Muscle of leg (tissue), 11 donors: Measurements from ENCODE around the gene TSPAN1. TPM values are rescaled to one million over a fixed set of nuclear protein-coding genes. Genes with fewer than 3 reads are reported as not detected.

Experiments used
- DNase-seq: peaks from one replicate; pipeline ENCODE4 v3.0.0; 2013
- H3K27ac ChIP-seq: one replicate; pipeline ENCODE4 v1.5.1; 2013; ENCODE audit warnings: mild to moderate bottlenecking, low read length, control low read depth
- H3K27me3 ChIP-seq: one replicate; pipeline ENCODE4 v1.6.1; 2013; ENCODE audit warnings: low read length; ENCODE audit not compliant: control insufficient read depth, insufficient read depth
- H3K36me3 ChIP-seq: one replicate; pipeline ENCODE4 v1.6.1; 2013; ENCODE audit warnings: low read length; ENCODE audit not compliant: control insufficient read depth, insufficient read depth
- H3K4me1 ChIP-seq: one replicate; pipeline ENCODE4 v1.6.1; 2013; ENCODE audit warnings: low read length; ENCODE audit not compliant: control insufficient read depth, insufficient read depth
- H3K4me3 ChIP-seq: one replicate; pipeline ENCODE4 v1.5.1; 2013; ENCODE audit warnings: low read length, control low read depth
- H3K9me3 ChIP-seq: replicated peaks from 2 replicates; pipeline ENCODE4 v1.6.1; 2013; ENCODE audit warnings: low read depth, low read length; ENCODE audit not compliant: control insufficient read depth
- whole genome bisulfite sequencing: methylation state at CpG from one replicate; pipeline ENCODE4 v1.1.5; 2013; ENCODE audit warnings: missing lambda C conversion rate; ENCODE audit not compliant: insufficient coverage; 5-methylcytosine and 5-hydroxymethylcytosine counted together
- polyA plus RNA-seq, 8 donors: library from polyadenylated mRNA; unstranded; fragments of 120-200 nt; gene quantifications; one replicate each; pipeline versions ENCODE4 v1.2.1 to v1.2.3, GENCODE V29; 2013; ENCODE audit warnings: inconsistent platforms in 1 of 8, low replicate concordance in 1 of 8; ENCODE audit not compliant: insufficient read length in 8 of 8, insufficient read depth in 1 of 8
- total RNA-seq: library from RNA; stranded (reverse); fragments of 120-200 nt; gene quantifications from one replicate; pipeline ENCODE4 v1.2.4, GENCODE V29; 2013

TSPAN1 gene
- total and polyA plus RNA-seq, 9 donors = 0.31 to 1.7 (median 0.51) TPM; not detected in 2

GRCh38 chr1:46197560-46197963 lies 22.7 kb downstream of the TSPAN1 start:
- Histone ChIP-seq H3K36me3 (peaks cover 49% of the 10 kb centered on the region), H3K4me3 (peak overlapping the region; percentile 92), H3K4me1 (peaks cover 21% of the 10 kb centered on the region), H3K27me3 (no peaks in the 10 kb centered on the region), H3K27ac (peak overlapping the region; percentile 81), H3K9me3 (no peaks in the 10 kb centered on the region)
- no peak for DNase-seq
- WGBS = 52% methylated on average over 7 of the region's 9 CpGs

- 0% methylated on average over 39 of the region's 67 CpGs for WGBS
- Histone ChIP-seq H3K4me3 (peak within 1 kb of the TSS; percentile 92), H3K27me3 (peaks cover 2% of the 10 kb centered on the region), H3K9me3 (no peaks in the 10 kb centered on the region), H3K27ac (peak within 1 kb of the TSS; percentile 81), H3K36me3 (peaks cover 43% of the 10 kb centered on the region), H3K4me1 (peaks cover 27% of the 10 kb centered on the region)
- peak; percentile 79 for DNase-seq
These were observed 23.3 kb downstream of the TSPAN1 start, which contains the start of gene POMGNT1 for GRCh38 chr1:46197964-46198811. POMGNT1 (minus strand) TSS chr1:46198434; CDS start chr1:46197821, 613 bp downstream.

- WGBS = 67% methylated on average over 1 of the region's 3 CpGs
- Histone ChIP-seq H3K4me1 (peaks cover 33% of the 10 kb centered on the region), H3K27ac (no peak overlapping the region)
These were observed 24.4 kb downstream of the TSPAN1 start for GRCh38 chr1:46199233-46199749.

GRCh38 chr1:46203738-46204405 lies 29.0 kb downstream of the TSPAN1 start:
- peak; percentile 31 for DNase-seq
- Histone ChIP-seq H3K4me3 (peak overlapping the region; percentile 74), H3K27me3 (peaks cover 5% of the 10 kb centered on the region), H3K27ac (peak overlapping the region; percentile 62), H3K4me1 (peaks cover 27% of the 10 kb centered on the region), H3K36me3 (no peaks in the 10 kb centered on the region), H3K9me3 (no peaks in the 10 kb centered on the region)
- 29% methylated on average over 1 of the region's 14 CpGs for WGBS

More at GRCh38 chr1:46199233-46199749, 24.4 kb downstream of the TSPAN1 start:
- H3K27me3 ChIP-seq = peaks cover 5% of the 10 kb centered on the region
- peaks cover 32% of the 10 kb centered on the region for H3K36me3 ChIP-seq
- no peak for DNase-seq
- H3K4me3 ChIP-seq = no peak overlapping the region
- no peaks in the 10 kb centered on the region for H3K9me3 ChIP-seq

- 21% methylated on average over 5 of the region's 5 CpGs for WGBS
- Histone ChIP-seq H3K36me3 (no peaks in the 10 kb centered on the region), H3K4me3 (peak overlapping the region; percentile 74), H3K9me3 (no peaks in the 10 kb centered on the region), H3K27me3 (peaks cover 5% of the 10 kb centered on the region), H3K27ac (peak overlapping the region; percentile 20), H3K4me1 (peaks cover 22% of the 10 kb centered on the region)
- DNase-seq = no peak
These were observed 29.5 kb downstream of the TSPAN1 start for GRCh38 chr1:46204406-46204742.

- no peak for DNase-seq
- no peak overlapping the region for H3K4me3 ChIP-seq
- H3K27ac ChIP-seq = no peak overlapping the region
- peaks cover 22% of the 10 kb centered on the region for H3K4me1 ChIP-seq
- H3K9me3 ChIP-seq = no peaks in the 10 kb centered on the region
- no peaks in the 10 kb centered on the region for H3K36me3 ChIP-seq
- peaks cover 5% of the 10 kb centered on the region for H3K27me3 ChIP-seq
- 92% methylated on average over 2 of the region's 3 CpGs for WGBS
These were observed 30.3 kb downstream of the TSPAN1 start for GRCh38 chr1:46205141-46205540.

GRCh38 chr1:46205791-46206190 lies 30.9 kb downstream of the TSPAN1 start:
- no CpG with 5 or more reads among the region's 3 CpGs for WGBS
- no peak for DNase-seq
- no peak overlapping the region for H3K27ac ChIP-seq
- no peak overlapping the region for H3K4me3 ChIP-seq
- H3K4me1 ChIP-seq = peaks cover 22% of the 10 kb centered on the region
- H3K27me3 ChIP-seq = peaks cover 5% of the 10 kb centered on the region
- no peaks in the 10 kb centered on the region for H3K9me3 ChIP-seq
- H3K36me3 ChIP-seq = no peaks in the 10 kb centered on the region

- H3K27me3 ChIP-seq = peaks cover 5% of the 10 kb centered on the region
- H3K36me3 ChIP-seq = no peaks in the 10 kb centered on the region
- no CpG with 5 or more reads among the region's 2 CpGs for WGBS
- peaks cover 22% of the 10 kb centered on the region for H3K4me1 ChIP-seq
- no peaks in the 10 kb centered on the region for H3K9me3 ChIP-seq
- H3K27ac ChIP-seq = no peak overlapping the region
- no peak for DNase-seq
- H3K4me3 ChIP-seq = no peak overlapping the region
These were observed 31.5 kb downstream of the TSPAN1 start for GRCh38 chr1:46206399-46206798.

- Histone ChIP-seq H3K27ac (no peak overlapping the region), H3K36me3 (no peaks in the 10 kb centered on the region)
- WGBS = 100% methylated on average over 2 of the region's 3 CpGs
These were observed 35.7 kb downstream of the TSPAN1 start for GRCh38 chr1:46210561-46210960.

GRCh38 chr1:46211051-46211450 lies 36.2 kb downstream of the TSPAN1 start:
- no peak for DNase-seq
- H3K4me3 ChIP-seq = no peak overlapping the region
- 67% methylated on average over 1 of the region's 2 CpGs for WGBS
- no peaks in the 10 kb centered on the region for H3K36me3 ChIP-seq
- no peak overlapping the region for H3K27ac ChIP-seq
- no peaks in the 10 kb centered on the region for H3K9me3 ChIP-seq
- H3K4me1 ChIP-seq = no peaks in the 10 kb centered on the region
- H3K27me3 ChIP-seq = no peaks in the 10 kb centered on the region

More at GRCh38 chr1:46210561-46210960, 35.7 kb downstream of the TSPAN1 start:
- H3K4me1 ChIP-seq = peaks cover 3% of the 10 kb centered on the region
- no peaks in the 10 kb centered on the region for H3K27me3 ChIP-seq
- no peaks in the 10 kb centered on the region for H3K9me3 ChIP-seq
- no peak overlapping the region for H3K4me3 ChIP-seq
- no peak for DNase-seq
